ENCODE measurements around the gene PAM16. TPM values are rescaled to one million over a fixed set of nuclear protein-coding genes. Genes with fewer than 3 reads are reported as not detected.

The PAM16 gene
- total RNA-seq, 1 donor from 2014 or later: 62.8 TPM

GRCh38 chr16:4297480-4297879, 53.6 kb downstream of the PAM16 start:
- H3K36me3 ChIP-seq (ENCODE audit: control insufficient read depth, insufficient read depth, low read length): peaks cover 1% of the 10 kb centered on the region
- no peak overlapping the region for H3K4me3 ChIP-seq (ENCODE audit: low read depth, low read length)
- TF ChIP-seq CTCF (IDR thresholded peaks at IDR 0.05; ENCODE audit: insufficient read depth, low read length, poor library complexity, severe bottlenecking): no peak
- no peak for DNase-seq (ENCODE audit: low read depth)
- no peaks in the 10 kb centered on the region for H3K27me3 ChIP-seq (ENCODE audit: control insufficient read depth, insufficient read depth, low read length)

GRCh38 chr16:4295581-4295980, 55.5 kb downstream of the PAM16 start:
- no peaks in the 10 kb centered on the region for H3K27me3 ChIP-seq (ENCODE audit: control insufficient read depth, insufficient read depth, low read length)
- no peak for DNase-seq (ENCODE audit: low read depth)
- TF ChIP-seq CTCF (IDR thresholded peaks at IDR 0.05; ENCODE audit: insufficient read depth, low read length, poor library complexity, severe bottlenecking): no peak
- no peak overlapping the region for H3K4me3 ChIP-seq (ENCODE audit: low read depth, low read length)
- H3K36me3 ChIP-seq (ENCODE audit: control insufficient read depth, insufficient read depth, low read length): no peaks in the 10 kb centered on the region

- H3K36me3 ChIP-seq (ENCODE audit: control insufficient read depth, insufficient read depth, low read length): no peaks in the 10 kb centered on the region
- no peak overlapping the region for H3K4me3 ChIP-seq (ENCODE audit: low read depth, low read length)
- H3K27me3 ChIP-seq (ENCODE audit: control insufficient read depth, insufficient read depth, low read length): no peaks in the 10 kb centered on the region
- DNase-seq (ENCODE audit: low read depth): no peak
- no peak for TF ChIP-seq CTCF (IDR thresholded peaks at IDR 0.05; ENCODE audit: insufficient read depth, low read length, poor library complexity, severe bottlenecking)
Observed at GRCh38 chr16:4293822-4294457, 57.2 kb downstream of the PAM16 start.

- no peaks in the 10 kb centered on the region for H3K36me3 ChIP-seq (ENCODE audit: control insufficient read depth, insufficient read depth, low read length)
- no peak for DNase-seq (ENCODE audit: low read depth)
- TF ChIP-seq CTCF (IDR thresholded peaks at IDR 0.05; ENCODE audit: insufficient read depth, low read length, poor library complexity, severe bottlenecking): no peak
- H3K4me3 ChIP-seq (ENCODE audit: low read depth, low read length): no peak overlapping the region
- no peaks in the 10 kb centered on the region for H3K27me3 ChIP-seq (ENCODE audit: control insufficient read depth, insufficient read depth, low read length)
Observed at GRCh38 chr16:4293181-4293716, 57.9 kb downstream of the PAM16 start.

- Histone ChIP-seq H3K27me3 (ENCODE audit: control insufficient read depth, insufficient read depth, low read length) (no peaks in the 10 kb centered on the region), H3K36me3 (ENCODE audit: control insufficient read depth, insufficient read depth, low read length) (no peaks in the 10 kb centered on the region), H3K4me3 (ENCODE audit: low read depth, low read length) (no peak overlapping the region)
- TF ChIP-seq CTCF (IDR thresholded peaks at IDR 0.05; ENCODE audit: insufficient read depth, low read length, poor library complexity, severe bottlenecking): no peak
- no peak for DNase-seq (ENCODE audit: low read depth)
Observed at GRCh38 chr16:4291699-4292098, 59.4 kb downstream of the PAM16 start.

Other genes with a start within 250 kb of the PAM16 start
- gene ADCY9, start 234.9 kb downstream of the PAM16 start, total RNA-seq: 12.0 and 17.3 TPM in 2 replicates
- not detected in 2 replicates for gene SRL, start 109.2 kb downstream of the PAM16 start, total RNA-seq
- gene TFAP4, start 78.3 kb downstream of the PAM16 start, total RNA-seq: 7.1 and 10.4 TPM in 2 replicates
- gene GLIS2, start 35.3 kb downstream of the PAM16 start, total RNA-seq: 11.5 and 14.7 TPM in 2 replicates
- 60.4 and 73.5 TPM in 2 replicates for gene VASN, start 20.5 kb upstream of the PAM16 start, total RNA-seq
- 57.3 and 76.2 TPM in 2 replicates for gene CORO7, start 65.3 kb upstream of the PAM16 start, total RNA-seq
- 71.2 and 77.6 TPM in 2 replicates for gene DNAJA3, start 74.5 kb upstream of the PAM16 start, total RNA-seq
- gene NMRAL1, start 123.3 kb upstream of the PAM16 start, total RNA-seq: 55.2 and 59.5 TPM in 2 replicates
- 64.4 and 72.6 TPM in 2 replicates for gene HMOX2, start 125.1 kb upstream of the PAM16 start, total RNA-seq
- 14.1 and 16.8 TPM in 2 replicates for gene CDIP1, start 187.5 kb upstream of the PAM16 start, total RNA-seq
- not detected in 2 replicates for gene C16orf96, start 205.0 kb upstream of the PAM16 start, total RNA-seq

Data from kidney epithelial cell (primary cell).